Skin epidermis (tissue), 12 donors: ENCODE data around the gene FHOD3.

Source experiments
- H3K27ac ChIP-seq, 21 experiments: fragments of 200-600 bp; sonication (generic) in 11 of 21; one replicate each; pipeline ENCODE4 v1.5.0; 2020; ENCODE audit warnings: mild to moderate bottlenecking in 3 of 21, inconsistent platforms in 2 of 21, moderate library complexity in 2 of 21
- H3K4me3 ChIP-seq, 7 experiments: fragments of 200-600 bp; sonication (generic) in 2 of 7; one replicate each; pipeline ENCODE4 v1.5.0; 2020; ENCODE audit warnings: inconsistent platforms in 2 of 7, mild to moderate bottlenecking in 2 of 7, moderate library complexity in 1 of 7

FHOD3 gene

GRCh38 chr18:36653870-36654269, 356.4 kb downstream of the FHOD3 start:
- no peak overlapping the region for H3K4me3 ChIP-seq

GRCh38 chr18:36655074-36655473, 357.6 kb downstream of the FHOD3 start:
- peak overlapping the region in 1 of 21 experiments; percentile 15 for H3K27ac ChIP-seq
- H3K4me3 ChIP-seq: no peak overlapping the region

More at GRCh38 chr18:36653870-36654269, 356.4 kb downstream of the FHOD3 start:
- H3K27ac ChIP-seq: no peak overlapping the region

GRCh38 chr18:36655930-36656329, 358.4 kb downstream of the FHOD3 start:
- Histone ChIP-seq H3K4me3 (no peak overlapping the region), H3K27ac (peak overlapping the region in 1 of 21 experiments; percentile 15)

GRCh38 chr18:36658611-36659010, 361.1 kb downstream of the FHOD3 start:
- Histone ChIP-seq H3K4me3 (no peak overlapping the region), H3K27ac (no peak overlapping the region)

- Histone ChIP-seq H3K27ac (peak overlapping the region in 1 of 21 experiments; percentile 41), H3K4me3 (no peak overlapping the region)
Measured at GRCh38 chr18:36660311-36660710, 362.8 kb downstream of the FHOD3 start.

GRCh38 chr18:36661999-36662398, 364.5 kb downstream of the FHOD3 start:
- H3K27ac ChIP-seq: no peak overlapping the region
- H3K4me3 ChIP-seq: no peak overlapping the region

- H3K4me3 ChIP-seq: no peak overlapping the region
- H3K27ac ChIP-seq: peak overlapping the region in 1 of 21 experiments; percentile 13
Measured at GRCh38 chr18:36663312-36663711, 365.8 kb downstream of the FHOD3 start.

GRCh38 chr18:36665952-36666351, 368.4 kb downstream of the FHOD3 start:
- H3K27ac ChIP-seq: no peak overlapping the region
- H3K4me3 ChIP-seq: no peak overlapping the region

- no peak overlapping the region for H3K4me3 ChIP-seq
- no peak overlapping the region for H3K27ac ChIP-seq
Measured at GRCh38 chr18:36667811-36668210, 370.3 kb downstream of the FHOD3 start.

GRCh38 chr18:36668349-36668748, 370.8 kb downstream of the FHOD3 start:
- H3K27ac ChIP-seq: no peak overlapping the region
- H3K4me3 ChIP-seq: no peak overlapping the region

- H3K27ac ChIP-seq: peak overlapping the region in 17 of 21 experiments; percentile 5 to 76 (median 52)
- H3K4me3 ChIP-seq: peak overlapping the region in 2 of 7 experiments; percentile 6
Measured at GRCh38 chr18:36672437-36673344, 375.2 kb downstream of the FHOD3 start.

GRCh38 chr18:36673452-36673851, 375.9 kb downstream of the FHOD3 start:
- no peak overlapping the region for H3K4me3 ChIP-seq
- peak overlapping the region in 16 of 21 experiments; percentile 8 to 76 (median 52) for H3K27ac ChIP-seq

- Histone ChIP-seq H3K27ac (no peak overlapping the region), H3K4me3 (no peak overlapping the region)
Measured at GRCh38 chr18:36675076-36675475, 377.6 kb downstream of the FHOD3 start.

GRCh38 chr18:36675542-36675941, 378.0 kb downstream of the FHOD3 start:
- Histone ChIP-seq H3K27ac (no peak overlapping the region), H3K4me3 (no peak overlapping the region)

- H3K4me3 ChIP-seq: no peak overlapping the region
- no peak overlapping the region for H3K27ac ChIP-seq
Measured at GRCh38 chr18:36676629-36677028, 379.1 kb downstream of the FHOD3 start.

GRCh38 chr18:36680042-36680441, 382.5 kb downstream of the FHOD3 start:
- Histone ChIP-seq H3K27ac (no peak overlapping the region), H3K4me3 (no peak overlapping the region)

- Histone ChIP-seq H3K27ac (no peak overlapping the region), H3K4me3 (no peak overlapping the region)
Measured at GRCh38 chr18:36685580-36685979, 388.1 kb downstream of the FHOD3 start.

- H3K27ac ChIP-seq: peak overlapping the region in 1 of 21 experiments; percentile 17
- H3K4me3 ChIP-seq: no peak overlapping the region
Measured at GRCh38 chr18:36688020-36688965, 390.8 kb downstream of the FHOD3 start.

GRCh38 chr18:36692371-36692770, 394.9 kb downstream of the FHOD3 start:
- peak overlapping the region in 11 of 21 experiments; percentile 28 to 82 (median 62) for H3K27ac ChIP-seq
- peak overlapping the region in 1 of 7 experiments; percentile 4 for H3K4me3 ChIP-seq

- H3K4me3 ChIP-seq: peak overlapping the region in 2 of 7 experiments; percentile 4 to 13
- H3K27ac ChIP-seq: peak overlapping the region in 16 of 21 experiments; percentile 13 to 82 (median 57)
Measured at GRCh38 chr18:36692921-36693332, 395.4 kb downstream of the FHOD3 start.
